ACHN (cell line): Measurements from ENCODE around the gene TRPC4AP.
"Not testable (repeated sequence)": the region's sequence is repeated elsewhere in the genome, so short reads cannot be mapped to it uniquely, and the experiment has no call there.

Experiments
- DNase-seq: peaks from one replicate; pipeline ENCODE4 v3.0.0-alpha.2; 2015
- in situ Hi-C: cut with HindIII; loops from 2 replicates; pipeline ENCODE4 v1.10.0; 2017; ENCODE audit warnings: low sequenced_read_pairs, low pct_ligation_motif_present, low pct_unique_long_range_greater_than_20kb

The TRPC4AP gene

DNA sequence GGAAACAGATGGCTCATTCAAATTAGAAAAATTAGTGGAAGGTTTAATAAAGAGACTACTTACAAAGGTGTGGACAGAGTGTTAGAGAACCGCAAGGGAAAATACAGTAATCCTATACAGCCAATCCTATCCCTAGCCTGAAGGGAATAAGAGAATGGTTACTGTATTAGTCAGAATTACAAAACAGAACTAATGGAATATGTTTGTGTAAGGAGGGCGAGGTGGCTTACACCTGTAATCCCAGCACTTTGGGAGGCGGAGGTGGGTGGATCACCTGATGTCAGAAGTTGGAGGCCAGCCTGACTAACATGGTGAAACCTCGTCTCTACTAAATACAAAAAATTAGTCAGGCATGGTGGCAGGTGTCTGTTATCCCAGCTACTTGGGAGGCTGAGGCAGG, 16.3 kb upstream of the TRPC4AP start:
- in situ Hi-C loops, result no loop called here
- no peak for DNase-seq

DNA sequence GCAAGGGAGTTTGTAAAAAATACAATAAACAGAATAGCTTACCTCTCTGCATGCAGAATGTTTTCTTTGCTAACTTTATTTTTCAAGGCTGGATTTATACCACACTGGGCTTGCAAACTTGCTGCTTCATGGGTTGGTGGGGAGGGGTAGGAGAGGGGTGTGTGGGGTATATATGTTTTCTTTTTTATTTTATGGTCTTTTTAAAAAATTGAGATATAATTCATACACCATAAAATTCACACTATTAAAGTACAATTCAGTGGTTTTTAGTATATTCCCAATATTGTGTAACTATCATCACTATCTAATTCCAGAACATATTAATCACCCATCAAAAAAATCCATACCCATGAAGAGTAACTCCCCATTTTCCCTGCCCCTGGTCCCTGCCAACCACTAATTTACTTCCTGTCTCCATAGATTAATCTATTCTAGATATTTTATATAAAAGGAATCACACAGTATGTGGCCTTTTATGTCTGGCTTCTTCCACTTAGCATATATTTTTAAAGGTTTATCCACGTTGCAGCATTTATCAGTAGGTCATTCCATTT, 14.3 kb upstream of the TRPC4AP start:
- no peak for DNase-seq
- in situ Hi-C loops, result no loop called here

DNA sequence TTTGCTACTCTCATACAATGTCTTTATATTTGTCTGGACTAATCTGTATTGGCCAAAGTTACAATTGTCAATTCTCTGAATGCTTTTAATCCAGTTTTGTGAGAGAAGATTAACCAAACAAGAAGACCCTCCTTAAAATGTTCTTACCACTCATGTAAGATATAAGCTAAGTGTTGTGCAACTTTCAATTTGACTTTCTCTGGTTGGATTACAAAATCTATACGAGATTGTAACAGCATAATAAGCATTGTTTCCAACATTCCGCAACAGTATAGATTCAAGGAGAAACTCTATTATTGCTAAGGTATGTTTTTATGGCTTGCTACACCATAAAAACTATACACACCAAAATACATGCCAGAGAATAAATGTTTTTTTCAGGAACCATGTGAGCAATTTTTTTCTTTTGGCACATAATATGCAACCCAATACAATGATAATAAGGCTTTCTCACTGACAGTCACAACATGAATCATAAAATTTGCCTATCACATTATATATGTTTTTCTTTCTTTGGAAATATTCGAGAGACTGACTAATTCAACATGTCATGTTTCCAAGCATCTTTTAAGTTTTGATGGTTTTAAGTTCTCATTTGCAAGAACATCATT, 12.2 kb upstream of the TRPC4AP start:
- DNase-seq, result no peak
- in situ Hi-C loops, result no loop called here

DNA sequence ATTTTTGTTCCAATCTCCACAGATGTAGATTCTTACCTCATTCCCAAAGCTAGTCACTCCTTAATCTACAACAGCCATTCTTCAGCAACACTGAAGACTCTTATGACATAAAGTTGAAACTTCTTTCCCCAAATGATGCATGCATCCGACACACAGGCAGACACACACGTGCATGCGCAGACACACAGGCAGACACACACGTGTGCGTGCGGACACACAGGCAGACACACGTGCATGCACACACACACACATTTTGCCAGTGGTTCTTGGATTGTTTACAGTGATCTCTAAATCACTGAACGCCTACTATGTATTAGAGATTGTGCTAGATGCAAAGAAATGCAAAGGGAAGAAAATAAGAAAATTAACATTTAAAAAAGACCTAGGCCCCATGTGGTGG, 9.0 kb upstream of the TRPC4AP start:
- in situ Hi-C loops, result no loop called here
- no peak for DNase-seq

DNA sequence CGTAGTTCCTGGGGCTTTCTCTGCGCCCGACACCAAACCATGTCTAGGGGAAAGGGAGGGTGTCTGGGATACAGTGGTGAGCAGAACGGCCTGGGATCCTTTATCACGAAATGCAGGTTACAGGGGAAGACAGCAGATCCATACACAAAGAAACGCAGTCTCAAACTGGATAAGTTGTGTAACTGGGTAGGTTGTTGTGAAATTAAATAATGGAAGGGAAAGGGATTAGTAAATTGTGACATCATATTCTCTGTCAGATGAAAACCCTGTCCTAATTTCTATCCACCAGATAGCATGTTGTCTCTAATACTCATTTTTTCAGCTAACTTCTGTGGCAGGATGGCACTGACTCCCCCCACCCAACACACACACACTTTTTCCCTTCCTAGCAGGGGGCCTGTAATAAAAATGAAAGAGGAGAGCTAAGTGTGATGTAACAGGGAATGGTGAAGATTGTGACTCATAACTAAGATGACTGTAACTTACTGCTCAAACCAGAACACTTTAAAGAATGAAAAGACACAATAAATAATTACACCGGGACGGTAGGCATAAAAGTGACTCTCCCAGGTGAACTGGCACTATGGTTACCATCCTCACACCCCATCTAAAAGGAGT, 769 bp upstream of the TRPC4AP start:
- peak; percentile 70 for DNase-seq
- in situ Hi-C loops, result no loop called here

DNA sequence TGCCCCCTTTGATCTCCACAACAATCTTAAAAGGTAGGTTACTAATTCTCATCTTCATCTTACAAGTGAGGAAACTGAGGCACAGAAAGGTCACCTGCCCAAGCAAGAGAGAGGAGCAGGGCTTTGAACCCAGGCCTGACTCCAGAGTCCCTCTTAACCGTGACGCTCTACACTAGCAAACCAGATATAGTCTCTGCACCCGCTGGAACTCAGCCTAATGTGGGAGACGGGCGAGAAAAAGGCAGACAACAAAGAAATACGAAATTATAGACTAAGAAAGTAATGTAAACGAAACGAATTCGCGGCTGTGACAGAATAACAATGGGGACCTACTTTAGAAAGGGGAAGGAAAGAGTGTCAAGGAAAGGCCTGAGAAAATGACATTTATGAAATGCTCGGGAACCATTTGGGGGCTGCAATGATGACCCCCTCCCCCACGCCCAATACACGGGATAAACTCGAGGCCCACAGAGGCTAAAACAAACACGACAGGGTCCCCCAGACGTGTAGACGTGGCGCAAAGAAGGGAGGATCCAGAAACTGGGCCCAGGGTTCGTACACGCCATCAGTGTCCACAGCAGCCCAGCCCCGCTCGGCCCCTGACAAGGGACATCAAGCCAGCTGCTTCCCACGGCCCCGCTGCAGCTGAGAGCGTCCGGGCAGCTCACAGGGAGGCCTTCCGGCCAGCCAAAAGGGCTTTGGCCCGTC, 637 bp downstream of the TRPC4AP start:
- in situ Hi-C loops, result no loop called here
- DNase-seq, result no peak

DNA sequence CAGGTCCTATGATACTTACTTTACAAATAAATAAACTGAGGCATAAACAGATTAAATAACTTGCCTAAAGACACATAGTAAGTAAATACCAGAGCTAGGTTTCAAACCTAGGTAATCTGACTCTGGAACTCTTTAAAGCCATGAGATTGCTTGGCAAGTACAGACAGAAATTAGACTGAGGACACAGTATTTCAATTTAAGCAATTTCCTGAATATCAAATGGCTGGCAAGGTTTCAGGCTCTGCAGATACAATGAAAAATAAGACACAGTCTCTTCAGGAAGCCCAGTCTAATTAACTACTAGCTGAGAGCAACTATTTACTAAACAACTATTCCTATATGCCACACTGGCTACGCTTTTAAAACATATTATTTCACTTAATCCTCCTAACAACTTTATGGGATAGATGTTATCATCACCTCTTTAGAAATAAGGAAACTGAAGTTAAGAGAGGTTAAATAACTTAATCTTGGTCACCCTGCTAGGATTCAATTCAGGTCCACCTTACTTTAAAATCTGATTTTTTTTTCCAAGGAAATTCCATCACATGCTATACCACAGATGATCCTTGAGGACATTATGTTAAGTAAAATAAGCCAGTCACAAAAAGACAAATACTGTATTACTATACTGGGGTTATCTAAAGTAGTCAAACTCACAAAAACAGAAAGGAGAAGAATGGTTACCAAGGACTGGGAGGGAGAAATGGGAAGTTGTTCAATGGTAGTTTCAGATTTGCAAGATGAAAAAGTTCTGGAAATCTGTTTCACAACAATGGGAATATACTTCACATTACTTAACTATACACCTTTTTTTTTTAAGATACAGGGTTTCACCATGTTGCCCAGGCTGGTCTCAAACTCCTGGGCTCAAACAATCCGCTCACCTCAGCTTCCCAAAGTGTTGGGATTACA, 4.1 kb downstream of the TRPC4AP start:
- no peak for DNase-seq
- in situ Hi-C loops, result no loop called here

DNA sequence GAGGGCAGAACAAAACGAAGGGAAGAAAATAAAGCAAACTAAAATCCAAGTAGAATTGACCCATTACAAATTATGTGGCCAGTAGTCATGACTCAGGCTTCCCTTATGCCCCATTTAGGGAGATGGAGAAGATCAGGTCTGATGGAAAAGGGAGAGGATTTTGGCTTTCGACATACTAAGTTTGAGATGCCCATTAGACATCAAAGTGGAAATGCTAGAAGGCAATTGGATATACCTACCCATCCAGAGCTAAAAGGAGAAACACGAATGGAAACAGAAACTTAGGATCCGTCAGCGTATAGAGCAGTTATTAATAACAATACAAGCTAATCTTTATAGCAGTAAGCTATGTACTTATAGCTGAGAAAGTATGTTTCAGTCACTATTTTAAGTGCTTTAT, 4.8 kb downstream of the TRPC4AP start:
- DNase-seq, result no peak
- in situ Hi-C loops, result no loop called here

DNA sequence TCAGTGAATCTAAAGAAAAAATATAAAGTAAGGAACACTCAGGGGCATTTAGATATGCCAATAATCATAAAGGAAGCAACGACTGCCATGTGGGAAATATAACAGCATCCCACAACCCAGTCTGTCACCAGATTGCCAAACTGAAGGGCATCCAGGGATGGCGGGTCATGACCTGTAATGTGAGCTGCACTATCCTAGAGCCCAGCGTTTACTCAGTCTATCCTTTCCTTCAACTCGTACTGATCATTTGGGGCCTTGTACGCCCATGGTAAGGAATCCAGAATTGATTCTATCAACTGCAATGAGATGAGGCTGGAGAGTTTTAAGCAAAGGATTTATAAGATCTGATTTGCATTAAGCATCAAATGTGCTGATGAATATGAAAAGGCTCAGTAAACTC, 5.3 kb downstream of the TRPC4AP start:
- no peak for DNase-seq
- in situ Hi-C loops, result no loop called here

DNA sequence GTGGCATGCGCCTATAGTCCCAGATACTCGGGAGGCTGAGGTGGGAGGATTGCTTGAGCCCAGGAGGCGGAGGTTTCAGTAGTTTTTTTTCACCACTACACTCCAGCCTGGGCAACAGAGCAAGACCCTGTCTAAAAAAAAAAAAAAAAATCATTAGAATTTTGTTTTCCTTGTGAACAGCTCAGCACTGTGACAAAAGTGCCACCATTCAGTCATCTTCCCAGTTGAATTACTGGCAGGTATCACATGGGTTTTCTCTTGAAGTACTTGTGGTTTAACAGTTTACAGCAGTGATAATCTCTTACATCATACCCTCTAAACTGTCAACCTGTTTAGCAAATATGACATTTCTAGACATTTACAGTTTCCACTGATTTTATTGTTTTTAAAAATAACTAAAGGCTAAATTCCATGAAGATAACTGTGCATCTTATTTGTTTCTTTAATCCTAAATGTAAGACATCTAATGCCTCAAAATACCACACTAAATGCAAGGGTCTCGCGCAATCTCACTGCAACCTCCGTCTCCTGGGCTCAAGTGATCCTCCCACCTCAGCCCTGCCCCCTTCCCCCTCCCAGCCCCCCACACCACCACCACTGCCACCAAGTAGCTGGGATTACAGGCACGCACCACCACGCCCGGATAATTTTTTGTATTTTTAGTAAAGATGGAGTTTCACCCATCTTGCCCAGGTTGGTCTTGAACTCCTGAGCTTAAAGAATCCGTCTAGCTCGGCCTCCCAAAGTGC, 7.0 kb downstream of the TRPC4AP start:
- in situ Hi-C loops, result no loop called here
- DNase-seq, result no peak

DNA sequence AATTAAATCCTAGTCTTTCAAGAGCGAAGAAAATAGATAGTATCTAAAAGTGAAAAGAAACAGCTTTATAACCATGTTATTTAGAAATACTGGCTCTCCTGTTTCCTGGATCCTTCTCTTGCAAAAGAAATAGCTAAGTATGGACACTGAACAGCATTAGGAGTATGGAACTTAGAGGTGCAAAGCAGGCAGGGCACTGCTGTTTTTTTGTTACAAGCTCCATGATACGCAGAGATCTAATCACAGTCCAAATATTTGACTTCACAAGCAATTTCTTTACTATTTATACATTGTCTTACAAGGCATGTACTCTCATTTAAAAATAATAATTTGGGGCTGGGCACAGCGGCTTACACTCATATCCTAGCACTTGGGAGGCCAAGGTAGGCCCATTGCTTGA, 7.6 kb downstream of the TRPC4AP start:
- no peak for DNase-seq
- in situ Hi-C loops, result no loop called here

DNA sequence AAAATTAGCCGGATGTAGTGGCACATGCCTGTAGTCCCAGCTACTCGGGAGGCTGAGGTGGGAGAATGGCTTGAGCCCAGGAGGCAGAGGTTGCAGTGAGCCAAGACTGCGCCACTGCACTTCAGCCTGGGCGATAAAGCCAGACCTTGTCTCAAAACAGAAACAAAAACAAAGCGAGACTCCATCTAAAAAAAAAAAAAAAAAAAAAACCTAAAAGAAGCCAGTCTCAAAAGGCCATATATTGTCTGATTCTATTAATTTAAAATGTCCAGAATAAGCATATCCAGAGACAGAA, 12.3 kb downstream of the TRPC4AP start:
- DNase-seq, in situ Hi-C loops: not testable (repeated sequence)

DNA sequence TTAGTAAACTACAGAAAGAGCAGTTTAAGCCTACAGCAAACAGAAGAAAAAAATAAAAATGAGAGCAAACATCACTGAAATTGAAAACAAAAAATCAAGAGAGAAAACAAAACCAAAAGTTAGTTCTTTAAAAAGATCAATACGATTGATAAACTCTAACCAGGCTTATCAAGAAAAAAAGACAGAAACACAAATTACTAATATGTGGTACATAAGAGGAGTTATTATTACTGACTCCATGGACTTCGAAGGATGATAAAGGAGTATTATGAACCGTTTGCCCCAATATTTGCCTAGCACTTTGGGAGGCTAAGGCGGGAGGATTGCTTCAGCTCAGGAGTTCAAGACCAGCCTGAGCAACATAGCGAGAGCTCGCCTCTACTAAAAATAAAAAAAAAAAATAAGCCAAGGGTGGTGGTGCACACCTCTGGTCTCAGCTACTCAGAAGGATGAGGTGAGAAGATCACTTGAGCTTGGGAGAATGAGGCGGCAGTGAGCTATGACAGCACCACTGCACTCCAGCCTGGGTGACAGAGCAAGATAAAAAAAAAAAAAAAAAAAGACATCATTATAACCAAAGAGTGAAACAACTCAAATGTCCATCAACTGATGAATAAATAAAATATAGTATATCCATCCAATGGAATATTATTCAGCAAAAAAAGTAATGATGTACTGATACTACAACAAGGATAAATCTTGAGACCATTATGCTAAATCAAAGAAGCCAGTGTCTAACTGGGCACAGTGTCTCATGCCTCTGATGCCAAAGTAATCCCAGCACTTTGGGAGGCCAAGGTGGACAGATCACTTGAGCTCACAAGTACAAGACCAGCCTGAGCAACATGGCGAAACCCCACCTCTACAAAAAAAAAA, 12.9 kb downstream of the TRPC4AP start:
- in situ Hi-C loops, result no loop called here

DNA sequence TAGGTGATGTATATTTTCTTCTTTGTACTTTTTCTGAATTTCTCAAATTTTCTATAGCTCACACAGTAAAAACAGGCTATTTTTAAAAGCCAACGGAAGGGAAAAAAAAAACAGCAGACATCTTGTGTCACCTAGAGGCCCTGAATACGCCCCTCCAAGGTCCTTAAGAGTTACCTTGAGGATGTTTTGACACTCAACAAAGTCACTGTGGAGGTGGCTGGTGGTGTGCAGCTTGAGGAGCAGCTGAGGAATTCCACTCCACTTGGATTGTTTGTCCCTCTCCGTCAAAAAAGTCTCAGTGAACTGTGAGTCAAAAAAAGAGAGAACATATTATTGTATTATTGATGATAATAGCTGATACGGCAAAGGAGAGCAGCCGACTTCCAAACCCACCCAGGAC, 14.7 kb downstream of the TRPC4AP start:
- DNase-seq, result no peak
- in situ Hi-C loops, result no loop called here

More for the DNA sequence above, 12.9 kb downstream of the TRPC4AP start:
- DNase-seq, result no peak

DNA sequence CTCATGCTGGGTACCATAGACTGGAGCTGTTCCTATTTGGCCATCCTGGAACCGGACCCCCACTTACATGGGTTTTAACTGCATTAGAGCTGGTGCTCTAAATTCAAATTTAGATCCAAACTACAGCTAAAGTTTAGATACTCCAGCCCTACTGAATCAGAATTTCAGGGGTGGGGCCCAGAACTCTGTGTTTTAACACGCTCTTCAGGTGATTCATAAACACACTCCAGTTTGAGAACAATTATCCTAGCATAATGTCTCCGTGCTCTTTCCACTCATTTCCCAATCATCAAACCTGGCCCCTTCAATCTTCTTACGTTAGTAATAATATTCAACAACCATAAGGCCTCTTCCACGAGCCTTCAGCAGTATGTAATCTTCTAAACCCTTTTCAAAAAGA, 15.3 kb downstream of the TRPC4AP start:
- DNase-seq, result no peak
- in situ Hi-C loops, result no loop called here

DNA sequence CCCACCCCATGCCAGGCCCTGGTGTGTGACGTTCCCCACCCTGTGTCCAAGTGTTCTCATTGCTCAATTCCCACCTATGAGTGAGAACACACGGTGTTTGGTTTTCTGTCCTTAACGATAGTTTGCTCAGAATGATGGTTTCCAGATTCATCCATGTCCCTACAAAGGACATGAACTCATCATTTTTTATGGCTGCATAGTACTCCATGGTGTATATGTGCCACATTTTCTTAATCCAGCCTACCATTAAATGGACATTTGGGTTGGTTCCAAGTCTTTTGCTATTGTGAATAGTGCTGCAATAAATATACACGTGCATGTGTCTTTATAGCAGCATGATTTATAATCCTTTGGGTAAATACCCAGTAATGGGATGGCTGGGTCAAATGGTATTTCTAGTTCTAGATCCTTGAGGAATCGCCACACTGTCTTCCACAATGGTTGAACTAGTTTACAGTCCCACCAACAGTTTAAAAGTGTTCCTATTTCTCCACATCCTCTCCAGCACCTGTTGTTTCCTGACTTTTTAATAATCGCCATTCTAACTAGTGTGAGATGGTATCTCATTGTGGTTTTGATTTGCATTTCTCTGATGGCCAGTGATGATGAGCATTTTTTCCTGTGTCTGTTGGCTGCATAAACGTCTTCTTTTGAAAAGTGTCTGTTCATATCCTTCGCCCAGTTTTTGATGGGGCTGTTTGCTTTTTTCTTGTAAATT, 21.0 kb downstream of the TRPC4AP start:
- DNase-seq, in situ Hi-C loops: not testable (repeated sequence)

DNA sequence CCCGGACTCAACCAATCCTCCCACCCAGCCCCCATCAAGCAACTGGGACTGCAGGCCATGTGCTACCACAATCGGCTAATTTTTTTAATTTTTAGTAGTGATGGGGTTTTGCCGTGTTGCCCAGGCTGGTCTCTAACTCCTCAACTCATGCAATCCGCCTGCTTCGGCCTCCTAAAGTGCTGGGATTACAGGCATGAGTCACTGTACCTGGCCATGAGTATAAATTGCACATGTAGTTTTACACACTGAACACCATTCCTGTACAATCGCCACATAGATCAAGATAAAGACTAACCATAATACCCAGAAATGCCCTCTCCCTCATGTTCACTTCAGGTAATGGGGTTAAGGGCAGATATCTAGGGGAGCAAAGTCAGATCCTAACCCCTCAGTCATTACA, 26.4 kb downstream of the TRPC4AP start:
- no peak for DNase-seq
- in situ Hi-C loops, result no loop called here
